RWPE2 (cell line): ENCODE results near the gene TTYH1.

Source experiments
- ATAC-seq: fragments of 200-7000 bp; cut with Tn5 transposase; 3 replicates; pipeline ENCODE4 v1.9.1; 2021; ENCODE audit warnings: low read depth
- DNase-seq: peaks from one replicate; pipeline ENCODE4 v3.0.0-alpha.2; 2020; ENCODE audit warnings: low spot score
- H3K27ac ChIP-seq: fragments of 450-650 bp; 2 replicates; pipeline ENCODE4 v1.5.1; 2017; ENCODE audit warnings: mild to moderate bottlenecking; ENCODE audit not compliant: poor library complexity, severe bottlenecking
- H3K27me3 ChIP-seq: fragments of 250-450 bp; sonication (Bioruptor Pico); 2 replicates; pipeline ENCODE4 v1.5.1; 2021; ENCODE audit warnings: mild to moderate bottlenecking, moderate library complexity; ENCODE audit not compliant: insufficient read depth, poor library complexity, severe bottlenecking
- H3K36me3 ChIP-seq: fragments of 250-450 bp; sonication (Bioruptor Pico); 2 replicates; pipeline ENCODE4 v1.5.1; 2020; ENCODE audit warnings: low read depth, mild to moderate bottlenecking, moderate library complexity
- H3K4me1 ChIP-seq: fragments of 250-450 bp; sonication (Bioruptor Pico); 2 replicates; pipeline ENCODE4 v1.5.1; 2021; ENCODE audit warnings: mild to moderate bottlenecking, moderate library complexity; ENCODE audit not compliant: insufficient read depth, poor library complexity, severe bottlenecking
- H3K4me3 ChIP-seq: fragments of 250-450 bp; sonication (Bioruptor Pico); 2 replicates; pipeline ENCODE4 v1.5.1; 2021; ENCODE audit warnings: mild to moderate bottlenecking, moderate library complexity; ENCODE audit not compliant: severe bottlenecking
- H3K9me3 ChIP-seq: fragments of 250-450 bp; sonication (Bioruptor Pico); 2 replicates; pipeline ENCODE4 v1.5.1; 2021; ENCODE audit warnings: mild to moderate bottlenecking, moderate library complexity; ENCODE audit not compliant: severe bottlenecking
- TF ChIP-seq, protein P1 (sequence below): fragments of 450-650 bp; IDR thresholded peaks from one replicate; pipeline ENCODE4 v1.5.1; 2017; ENCODE audit warnings: mild to moderate bottlenecking, moderate library complexity; ENCODE audit not compliant: poor library complexity, severe bottlenecking

Gene TTYH1

DNA sequence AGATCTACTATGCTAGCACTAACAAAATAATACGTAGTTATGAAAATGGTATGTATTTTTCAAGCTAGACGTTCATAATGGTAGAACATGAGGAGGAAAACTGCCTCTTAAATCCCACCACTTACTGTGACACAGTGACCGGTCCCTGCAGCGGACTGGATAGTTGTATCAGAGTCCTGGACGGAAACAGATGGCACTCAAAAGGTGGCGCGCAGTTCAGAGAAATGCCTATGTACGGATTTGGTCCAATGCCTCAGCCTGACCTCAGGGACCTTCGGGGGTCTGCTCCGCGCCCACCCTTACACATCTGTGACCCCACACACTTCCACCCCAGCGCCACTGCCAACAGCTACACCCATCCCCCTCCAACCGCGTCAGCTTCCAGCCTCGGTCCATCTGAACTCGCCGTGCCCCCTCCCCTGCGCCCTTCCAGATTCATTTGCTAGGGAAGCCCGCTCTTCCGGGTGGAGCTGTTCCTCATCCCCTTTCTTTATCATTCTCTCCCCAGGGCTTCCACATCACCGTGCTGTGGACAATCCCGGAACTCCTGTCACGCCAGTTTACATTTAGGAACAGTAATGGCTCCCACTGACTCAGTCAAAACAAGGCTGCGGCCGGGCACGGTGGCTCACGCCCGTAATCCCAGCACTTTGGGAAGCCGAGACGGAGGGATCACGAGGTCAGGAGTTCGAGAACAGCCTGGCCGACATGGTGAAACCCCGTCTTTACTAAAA, 32.9 kb downstream of the TTYH1 start:
- H3K27ac ChIP-seq: peak overlapping the region; percentile 70
- TF ChIP-seq, protein P1, sequence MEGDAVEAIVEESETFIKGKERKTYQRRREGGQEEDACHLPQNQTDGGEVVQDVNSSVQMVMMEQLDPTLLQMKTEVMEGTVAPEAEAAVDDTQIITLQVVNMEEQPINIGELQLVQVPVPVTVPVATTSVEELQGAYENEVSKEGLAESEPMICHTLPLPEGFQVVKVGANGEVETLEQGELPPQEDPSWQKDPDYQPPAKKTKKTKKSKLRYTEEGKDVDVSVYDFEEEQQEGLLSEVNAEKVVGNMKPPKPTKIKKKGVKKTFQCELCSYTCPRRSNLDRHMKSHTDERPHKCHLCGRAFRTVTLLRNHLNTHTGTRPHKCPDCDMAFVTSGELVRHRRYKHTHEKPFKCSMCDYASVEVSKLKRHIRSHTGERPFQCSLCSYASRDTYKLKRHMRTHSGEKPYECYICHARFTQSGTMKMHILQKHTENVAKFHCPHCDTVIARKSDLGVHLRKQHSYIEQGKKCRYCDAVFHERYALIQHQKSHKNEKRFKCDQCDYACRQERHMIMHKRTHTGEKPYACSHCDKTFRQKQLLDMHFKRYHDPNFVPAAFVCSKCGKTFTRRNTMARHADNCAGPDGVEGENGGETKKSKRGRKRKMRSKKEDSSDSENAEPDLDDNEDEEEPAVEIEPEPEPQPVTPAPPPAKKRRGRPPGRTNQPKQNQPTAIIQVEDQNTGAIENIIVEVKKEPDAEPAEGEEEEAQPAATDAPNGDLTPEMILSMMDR: no peak
- no peak for DNase-seq
- peak; percentile 42 for ATAC-seq
- H3K4me3 ChIP-seq: peak overlapping the region; percentile 90
- H3K36me3 ChIP-seq: peaks cover 52% of the 10 kb centered on the region
- H3K27me3 ChIP-seq: no peaks in the 10 kb centered on the region
- H3K9me3 ChIP-seq: no peaks in the 10 kb centered on the region
- peaks cover 15% of the 10 kb centered on the region for H3K4me1 ChIP-seq

DNA sequence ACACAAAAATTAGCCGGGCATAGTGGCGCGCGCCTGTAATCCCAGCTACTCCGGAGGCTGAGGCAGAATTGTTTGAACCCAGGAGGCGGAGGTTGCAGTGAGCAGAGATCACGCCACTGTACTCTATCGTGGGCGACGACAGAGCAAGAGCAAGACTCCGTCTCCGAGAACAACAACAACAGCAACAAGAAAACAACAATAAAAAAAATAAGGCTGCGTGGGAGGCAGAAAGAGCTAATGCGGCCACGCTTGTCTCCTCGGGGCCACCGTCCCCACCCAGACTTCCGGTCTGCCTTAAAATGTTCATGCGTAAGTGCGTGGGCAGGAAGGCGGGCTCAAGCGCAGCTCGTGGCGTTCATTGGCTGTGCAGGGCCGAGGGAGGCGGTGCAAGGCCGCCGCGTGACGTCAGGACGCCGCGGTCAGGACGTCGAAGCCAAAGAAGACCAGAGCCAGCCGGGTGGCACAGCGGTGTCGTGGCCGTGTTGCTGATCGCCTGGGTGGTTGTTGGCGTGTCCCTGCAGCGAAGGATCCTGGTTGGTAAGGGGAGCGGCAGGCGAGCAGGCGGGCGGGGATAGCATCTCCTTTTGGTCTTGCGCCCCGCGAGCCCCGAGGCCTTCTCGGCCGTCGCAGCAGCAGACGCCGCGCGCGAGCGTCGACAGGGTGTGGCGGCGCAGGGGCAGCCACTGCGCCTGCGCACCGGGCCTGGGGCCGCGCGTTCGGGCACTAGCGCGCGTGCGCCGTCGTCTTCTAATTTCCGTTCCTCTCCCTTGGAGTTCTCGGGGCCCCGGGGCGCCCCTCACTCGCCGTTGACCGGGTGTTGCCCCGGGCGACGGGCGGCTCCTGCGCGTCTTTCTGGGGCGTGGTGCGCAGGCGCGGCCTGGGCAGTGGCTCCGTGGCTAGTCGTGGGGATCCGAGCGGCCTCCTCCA, 33.8 kb downstream of the TTYH1 start, which contains the start of gene LENG8:
Gene LENG8 (plus strand): TSS at position 426 of the 927 bp plus-strand sequence. CDS start 2,146 bp downstream, outside the sequence.
- H3K9me3 ChIP-seq: no peaks in the 10 kb centered on the region
- peak within 1 kb of the TSS; percentile 70 for H3K27ac ChIP-seq
- peak within 1 kb of the TSS; percentile 90 for H3K4me3 ChIP-seq
- peaks cover 53% of the 10 kb centered on the region for H3K36me3 ChIP-seq
- TF ChIP-seq, protein P1: no peak
- peaks cover 15% of the 10 kb centered on the region for H3K4me1 ChIP-seq
- ATAC-seq (peak; percentile 92), DNase-seq (peak; percentile 93)
- no peaks in the 10 kb centered on the region for H3K27me3 ChIP-seq

DNA sequence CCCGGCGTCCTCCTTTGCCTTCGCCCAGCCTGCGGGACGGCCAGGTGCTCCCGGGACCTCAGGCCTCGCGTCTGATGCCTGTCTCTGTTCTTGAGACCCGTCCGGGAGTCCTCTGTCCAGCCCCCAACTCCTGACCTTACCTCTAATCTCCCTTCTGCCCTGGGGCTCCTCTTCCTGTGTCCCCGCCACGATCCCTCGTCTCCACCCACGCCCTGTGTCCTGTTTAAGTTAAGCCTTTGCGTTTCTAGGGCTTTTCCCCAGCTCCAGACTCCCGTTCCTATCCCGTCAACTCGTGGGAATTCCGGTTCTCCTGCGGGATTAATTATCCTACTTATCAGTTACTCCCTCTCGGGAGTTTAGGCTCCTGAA, 34.4 kb downstream of the TTYH1 start:
- DNase-seq (no peak), ATAC-seq (no peak)
- H3K9me3 ChIP-seq: no peaks in the 10 kb centered on the region
- TF ChIP-seq, protein P1: no peak
- peaks cover 57% of the 10 kb centered on the region for H3K36me3 ChIP-seq
- no peaks in the 10 kb centered on the region for H3K27me3 ChIP-seq
- H3K27ac ChIP-seq: peak overlapping the region; percentile 70
- H3K4me3 ChIP-seq: peak overlapping the region; percentile 90
- H3K4me1 ChIP-seq: peaks cover 15% of the 10 kb centered on the region

GRCh38 chr19:54451331-54451871, 36.1 kb downstream of the TTYH1 start:
- Histone ChIP-seq H3K36me3 (peaks cover 70% of the 10 kb centered on the region), H3K27ac (no peak overlapping the region), H3K9me3 (no peaks in the 10 kb centered on the region), H3K27me3 (no peaks in the 10 kb centered on the region), H3K4me1 (peaks cover 15% of the 10 kb centered on the region), H3K4me3 (no peak overlapping the region)
- TF ChIP-seq, protein P1: no peak
- DNase-seq (no peak), ATAC-seq (no peak)
